BLaER1 (cell line): ENCODE data around the gene B4GALT7.

ENCODE experiments used
- H3K27ac ChIP-seq: shearing (Covaris generic); formaldehyde crosslinking; 2 replicates; pipeline ENCODE4 v1.8.1; 2022
- H3K27me3 ChIP-seq: shearing (Covaris generic); formaldehyde crosslinking; 2 replicates; pipeline ENCODE4 v1.8.1; 2022
- H3K36me3 ChIP-seq: shearing (Covaris generic); formaldehyde crosslinking; 2 replicates; pipeline ENCODE4 v1.8.1; 2022
- H3K4me1 ChIP-seq: shearing (Covaris generic); formaldehyde crosslinking; 2 replicates; pipeline ENCODE4 v1.8.1; 2022
- H3K4me2 ChIP-seq: shearing (Covaris generic); formaldehyde crosslinking; 2 replicates; pipeline ENCODE4 v1.8.1; 2022
- H3K4me3 ChIP-seq: shearing (Covaris generic); formaldehyde crosslinking; 2 replicates; pipeline ENCODE4 v1.8.1; 2022
- H3K9ac ChIP-seq: shearing (Covaris generic); formaldehyde crosslinking; 2 replicates; pipeline ENCODE4 v1.8.1; 2022
- H3K9me3 ChIP-seq: shearing (Covaris generic); formaldehyde crosslinking; 2 replicates; pipeline ENCODE4 v1.8.1; 2022
- H4K20me1 ChIP-seq: shearing (Covaris generic); formaldehyde crosslinking; 2 replicates; pipeline ENCODE4 v1.8.1; 2022
- Cebpa-rat ChIP-seq: shearing (Covaris generic); IDR thresholded peaks from 2 replicates; pipeline ENCODE4 v1.8.1; 2022

Gene B4GALT7

DNA sequence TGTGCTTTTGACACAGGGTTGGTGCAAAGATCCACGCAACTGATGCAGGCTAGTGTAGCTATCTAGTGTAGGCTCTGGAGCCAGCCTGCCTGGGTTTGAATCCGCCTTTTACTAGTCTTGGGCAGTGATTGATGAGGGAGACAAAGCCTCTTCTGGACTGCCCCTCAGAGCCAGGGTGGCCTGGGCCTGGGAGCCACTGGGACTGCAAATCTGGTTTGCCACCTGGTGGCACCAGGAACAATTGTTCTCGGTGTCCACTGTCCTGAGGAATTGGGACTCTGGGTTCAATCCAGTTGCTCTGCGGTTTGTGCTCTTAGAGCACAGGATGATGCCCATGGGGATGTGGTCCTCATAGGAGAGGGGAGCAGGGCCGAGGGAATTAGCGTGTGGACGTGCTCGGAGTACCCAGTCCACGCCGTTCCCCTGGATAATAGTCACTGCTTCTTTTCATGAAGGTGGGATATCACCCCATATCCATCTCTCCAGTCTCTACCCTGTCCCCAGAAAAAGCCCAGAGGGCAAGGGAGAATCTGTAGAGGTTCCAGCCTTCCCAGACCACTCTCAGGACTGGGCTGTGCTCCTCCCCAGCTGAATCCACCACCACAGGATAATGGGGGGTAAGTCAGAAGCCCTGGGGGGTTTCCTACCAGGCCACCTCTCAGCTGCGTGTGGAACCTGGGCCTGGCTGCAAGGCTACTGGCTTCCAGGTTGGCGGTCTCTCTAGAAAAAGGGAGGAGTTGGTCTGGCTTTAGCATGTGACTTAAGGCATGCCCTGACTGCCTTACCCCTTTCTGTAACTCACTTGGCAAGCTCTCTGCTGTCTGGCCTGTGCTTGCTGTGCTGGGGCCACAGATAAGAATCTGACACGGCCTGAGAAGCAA lies 1.9 kb downstream of the B4GALT7 start:
- no peak for TF ChIP-seq Cebpa-rat
- H3K9ac ChIP-seq, result peak overlapping the region; percentile 94
- H4K20me1 ChIP-seq, result no peaks in the 10 kb centered on the region
- H3K36me3 ChIP-seq, result peaks cover 38% of the 10 kb centered on the region
- no peaks in the 10 kb centered on the region for H3K27me3 ChIP-seq
- H3K9me3 ChIP-seq, result no peaks in the 10 kb centered on the region
- no peak overlapping the region for H3K4me3 ChIP-seq
- no peak overlapping the region for H3K27ac ChIP-seq
- peak overlapping the region; percentile 96 for H3K4me2 ChIP-seq
- peaks cover 24% of the 10 kb centered on the region for H3K4me1 ChIP-seq

DNA sequence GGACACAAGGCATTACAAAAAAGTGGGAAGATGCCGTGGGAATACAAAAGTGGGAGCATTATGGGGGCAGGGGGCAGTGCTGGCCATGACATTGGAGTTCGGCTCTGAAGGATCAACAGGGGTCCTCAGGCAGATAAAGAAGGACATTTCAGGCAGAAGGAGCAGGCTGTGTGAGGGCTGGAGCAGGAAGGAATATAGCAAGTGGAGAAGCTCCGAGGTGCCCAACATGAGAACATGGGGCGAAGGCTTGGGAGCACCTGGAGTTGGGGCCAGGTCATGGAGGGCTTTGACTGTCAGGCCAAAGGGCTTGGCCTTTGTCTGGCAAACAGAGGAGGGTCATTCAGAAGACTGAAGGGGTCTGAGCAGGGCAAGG lies 2.5 kb downstream of the B4GALT7 start:
- no peak for TF ChIP-seq Cebpa-rat
- Histone ChIP-seq H3K4me1 (peaks cover 30% of the 10 kb centered on the region), H4K20me1 (no peaks in the 10 kb centered on the region), H3K27ac (no peak overlapping the region), H3K27me3 (no peaks in the 10 kb centered on the region), H3K36me3 (peaks cover 40% of the 10 kb centered on the region; the same call in 1 of the 2 replicates), H3K4me3 (no peak overlapping the region), H3K9ac (no peak overlapping the region), H3K9me3 (no peaks in the 10 kb centered on the region), H3K4me2 (no peak overlapping the region)

DNA sequence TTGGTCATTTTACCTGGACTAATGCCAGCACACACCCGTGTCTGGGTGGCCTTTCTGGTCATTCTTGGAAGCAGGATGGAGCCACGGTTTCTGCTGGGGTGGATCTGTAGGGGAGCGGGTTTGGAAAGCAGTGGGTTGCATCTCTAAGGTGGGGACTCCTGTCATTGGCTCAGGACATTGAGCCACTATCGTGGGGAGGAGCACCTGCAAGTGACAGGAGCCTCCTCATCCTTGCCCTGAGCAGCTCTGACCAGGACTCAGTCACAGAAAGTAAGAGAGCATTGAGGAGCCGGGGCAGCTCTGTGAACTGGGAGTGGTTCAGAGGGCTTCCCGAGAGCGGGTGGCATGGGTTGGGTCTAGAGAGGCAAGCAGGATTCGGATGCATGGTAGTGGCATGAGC lies 3.7 kb downstream of the B4GALT7 start:
- Histone ChIP-seq H3K9ac (no peak overlapping the region), H3K27me3 (no peaks in the 10 kb centered on the region), H3K36me3 (peaks cover 40% of the 10 kb centered on the region; the same call in 1 of the 2 replicates), H4K20me1 (no peaks in the 10 kb centered on the region), H3K4me1 (peaks cover 42% of the 10 kb centered on the region), H3K4me3 (no peak overlapping the region), H3K9me3 (no peaks in the 10 kb centered on the region), H3K4me2 (no peak overlapping the region), H3K27ac (no peak overlapping the region)
- no peak for TF ChIP-seq Cebpa-rat

DNA sequence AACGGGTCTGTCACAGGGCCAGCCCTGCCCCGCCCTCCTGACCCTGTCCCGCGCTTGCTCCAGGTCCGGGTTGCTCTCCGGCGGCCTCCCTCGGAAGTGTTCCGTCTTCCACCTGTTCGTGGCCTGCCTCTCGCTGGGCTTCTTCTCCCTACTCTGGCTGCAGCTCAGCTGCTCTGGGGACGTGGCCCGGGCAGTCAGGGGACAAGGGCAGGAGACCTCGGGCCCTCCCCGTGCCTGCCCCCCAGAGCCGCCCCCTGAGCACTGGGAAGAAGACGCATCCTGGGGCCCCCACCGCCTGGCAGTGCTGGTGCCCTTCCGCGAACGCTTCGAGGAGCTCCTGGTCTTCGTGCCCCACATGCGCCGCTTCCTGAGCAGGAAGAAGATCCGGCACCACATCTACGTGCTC lies 4.2 kb downstream of the B4GALT7 start:
- no peaks in the 10 kb centered on the region for H3K27me3 ChIP-seq
- peaks cover 40% of the 10 kb centered on the region; the same call in 1 of the 2 replicates for H3K36me3 ChIP-seq
- H4K20me1 ChIP-seq, result no peaks in the 10 kb centered on the region
- no peak overlapping the region for H3K9ac ChIP-seq
- peaks cover 44% of the 10 kb centered on the region for H3K4me1 ChIP-seq
- H3K9me3 ChIP-seq, result no peaks in the 10 kb centered on the region
- no peak overlapping the region for H3K4me2 ChIP-seq
- TF ChIP-seq Cebpa-rat, result no peak
- H3K4me3 ChIP-seq, result no peak overlapping the region
- no peak overlapping the region for H3K27ac ChIP-seq

DNA sequence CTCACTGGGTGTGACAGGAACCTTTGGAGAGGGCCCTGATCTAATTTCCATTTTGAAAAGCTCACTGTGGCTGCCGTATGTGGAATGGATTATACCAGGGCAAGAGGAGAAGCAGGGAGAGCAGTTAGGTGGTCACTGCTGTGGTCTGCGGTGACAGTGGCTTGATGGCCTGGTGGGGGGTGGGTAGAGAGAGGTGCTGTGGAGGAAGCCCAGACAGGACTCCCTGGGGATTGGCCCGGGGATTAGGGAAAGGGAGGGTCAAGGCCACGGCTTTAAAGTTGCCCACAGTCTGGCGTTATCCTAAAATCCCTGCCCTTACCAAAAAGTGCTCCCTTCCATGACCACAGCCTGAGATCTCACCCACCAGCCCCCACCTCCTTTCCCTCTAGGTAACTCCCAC lies 4.7 kb downstream of the B4GALT7 start:
- Histone ChIP-seq H3K4me3 (no peak overlapping the region), H3K9me3 (no peaks in the 10 kb centered on the region), H3K9ac (0 out of 2 replicates have a peak overlapping the region, but pooled peaks have one; percentile 10), H3K27ac (no peak overlapping the region), H3K36me3 (peaks cover 40% of the 10 kb centered on the region; the same call in 1 of the 2 replicates), H3K4me1 (peaks cover 48% of the 10 kb centered on the region), H3K27me3 (no peaks in the 10 kb centered on the region), H4K20me1 (no peaks in the 10 kb centered on the region), H3K4me2 (no peak overlapping the region)
- no peak for TF ChIP-seq Cebpa-rat

DNA sequence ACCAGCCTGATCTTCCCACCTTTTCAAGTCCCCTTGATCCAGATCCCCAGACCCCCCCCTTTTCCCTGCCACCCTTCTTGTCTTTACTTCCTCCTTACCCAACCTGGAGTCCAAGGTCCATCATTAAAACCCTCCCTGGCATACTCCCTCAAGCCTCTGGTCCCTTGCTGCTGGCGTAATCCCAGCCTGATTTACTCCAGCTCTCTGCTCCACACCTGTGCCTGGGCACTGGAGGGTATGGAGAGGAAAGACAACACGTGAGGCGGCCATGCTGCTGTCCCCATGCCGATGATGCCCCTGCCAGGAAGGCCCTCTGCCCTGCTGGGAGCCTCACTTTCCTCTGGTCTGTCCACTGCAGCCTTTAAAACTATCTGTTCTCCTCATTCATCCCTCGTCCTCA lies 5.1 kb downstream of the B4GALT7 start:
- Histone ChIP-seq H3K27me3 (no peaks in the 10 kb centered on the region), H3K27ac (no peak overlapping the region), H4K20me1 (no peaks in the 10 kb centered on the region), H3K36me3 (peaks cover 40% of the 10 kb centered on the region; the same call in 1 of the 2 replicates), H3K9me3 (no peaks in the 10 kb centered on the region), H3K4me2 (no peak overlapping the region), H3K4me1 (peaks cover 52% of the 10 kb centered on the region), H3K9ac (no peak overlapping the region), H3K4me3 (no peak overlapping the region)
- TF ChIP-seq Cebpa-rat, result no peak

DNA sequence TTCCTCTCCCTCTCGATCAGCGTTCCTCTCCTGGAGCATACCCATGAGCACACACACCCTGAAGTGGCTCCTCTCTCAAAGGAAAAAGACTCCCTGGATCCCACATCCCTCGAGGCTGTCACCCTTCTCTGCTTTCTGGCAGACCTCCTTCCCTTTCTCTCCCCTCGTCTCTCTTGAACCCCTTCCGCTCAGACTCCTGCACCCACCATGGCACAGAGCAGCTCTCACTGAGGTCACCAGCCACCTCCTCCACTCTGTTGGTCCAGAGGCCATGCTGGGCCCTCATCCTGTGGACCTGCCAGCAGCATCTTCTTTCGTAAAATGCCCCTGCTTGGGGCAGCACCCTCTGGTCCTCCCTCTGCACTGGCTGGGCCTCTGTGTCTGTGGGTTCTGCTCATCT lies 5.7 kb downstream of the B4GALT7 start:
- Histone ChIP-seq H3K27me3 (no peaks in the 10 kb centered on the region), H3K4me1 (peaks cover 56% of the 10 kb centered on the region), H3K36me3 (peaks cover 42% of the 10 kb centered on the region), H3K27ac (no peak overlapping the region), H3K4me3 (no peak overlapping the region), H3K4me2 (no peak overlapping the region), H3K9me3 (no peaks in the 10 kb centered on the region), H3K9ac (0 out of 2 replicates have a peak overlapping the region, but pooled peaks have one; percentile 38), H4K20me1 (no peaks in the 10 kb centered on the region)
- no peak for TF ChIP-seq Cebpa-rat

DNA sequence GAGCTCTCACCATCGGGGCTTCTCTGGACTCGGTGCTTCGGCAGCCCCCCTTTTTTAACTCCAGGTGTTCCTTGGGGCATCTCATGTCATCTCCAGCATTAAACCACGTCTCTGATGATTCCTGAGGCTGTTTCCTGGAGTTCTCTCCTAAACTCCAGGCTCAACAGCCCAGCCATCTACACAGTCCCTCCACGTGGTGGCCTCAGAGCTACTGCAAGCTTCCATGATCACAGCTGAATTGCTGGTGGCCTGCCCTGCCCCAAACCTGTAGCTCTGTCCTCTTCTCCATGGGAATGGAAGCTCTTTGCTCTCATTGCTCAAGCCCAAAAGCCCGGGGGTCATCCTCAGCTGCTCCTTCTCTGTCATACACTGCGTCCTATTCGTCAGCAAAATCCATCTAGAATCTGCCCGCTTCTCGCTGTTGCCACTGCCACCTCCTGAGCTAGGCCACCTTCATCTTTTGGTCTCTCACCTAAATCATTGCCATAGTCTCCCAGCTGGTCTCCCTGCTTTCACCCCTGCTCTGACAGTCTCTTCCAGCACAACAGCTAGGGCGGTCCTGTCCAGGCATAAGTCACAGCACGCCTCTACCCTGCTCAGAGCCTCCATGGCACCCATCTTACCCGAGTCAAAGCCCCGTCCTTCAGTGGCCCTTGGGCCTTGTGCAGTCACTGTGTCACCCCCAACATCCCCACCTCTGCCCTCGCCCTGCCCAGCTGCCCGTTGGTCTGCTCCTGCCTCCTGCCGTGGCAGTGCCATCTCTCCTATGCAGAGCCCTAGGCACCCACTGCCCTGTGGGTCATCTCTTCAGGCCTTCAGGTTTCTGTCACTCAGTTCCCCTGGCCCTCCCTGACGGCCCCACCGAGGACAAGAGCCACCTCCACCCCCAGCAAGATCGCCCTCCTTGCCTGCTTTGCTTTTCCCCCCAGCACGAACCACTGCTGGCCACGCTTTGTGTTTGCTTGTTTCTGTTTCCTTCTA lies 6.4 kb downstream of the B4GALT7 start:
- no peak overlapping the region for H3K9ac ChIP-seq
- peak overlapping the region; percentile 93 for H3K27ac ChIP-seq
- H3K27me3 ChIP-seq, result no peaks in the 10 kb centered on the region
- peaks cover 49% of the 10 kb centered on the region for H3K36me3 ChIP-seq
- H4K20me1 ChIP-seq, result no peaks in the 10 kb centered on the region
- H3K9me3 ChIP-seq, result no peaks in the 10 kb centered on the region
- H3K4me1 ChIP-seq, result peaks cover 56% of the 10 kb centered on the region
- peak overlapping the region; percentile 72; the same call in 1 of the 2 replicates for H3K4me2 ChIP-seq
- no peak for TF ChIP-seq Cebpa-rat
- no peak overlapping the region for H3K4me3 ChIP-seq

DNA sequence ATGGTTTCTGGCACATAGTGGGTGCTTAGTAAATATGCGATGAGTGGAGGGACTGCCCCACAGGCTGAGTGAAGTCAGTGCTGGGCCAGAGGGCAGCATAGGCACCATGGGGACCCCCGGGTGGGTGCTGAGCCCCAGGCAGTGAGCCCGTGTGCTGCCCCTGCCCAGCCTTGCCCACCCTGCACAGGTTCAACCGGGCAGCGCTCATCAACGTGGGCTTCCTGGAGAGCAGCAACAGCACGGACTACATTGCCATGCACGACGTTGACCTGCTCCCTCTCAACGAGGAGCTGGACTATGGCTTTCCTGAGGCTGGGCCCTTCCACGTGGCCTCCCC lies 7.2 kb downstream of the B4GALT7 start:
- Histone ChIP-seq H3K9me3 (no peaks in the 10 kb centered on the region), H3K4me1 (peaks cover 57% of the 10 kb centered on the region), H4K20me1 (no peaks in the 10 kb centered on the region), H3K36me3 (peaks cover 53% of the 10 kb centered on the region), H3K27ac (peak overlapping the region; percentile 93), H3K27me3 (no peaks in the 10 kb centered on the region), H3K4me3 (no peak overlapping the region), H3K9ac (peak overlapping the region; percentile 61; the same call in 1 of the 2 replicates), H3K4me2 (peak overlapping the region; percentile 72)
- no peak for TF ChIP-seq Cebpa-rat
